ENCODE data around the gene OGFOD3.
A peak's percentile ranks its signal among the peaks of the same experiment; 100 is the strongest.

Gene OGFOD3

GRCh38 chr17:82450357-82451106, 32.1 kb upstream of the OGFOD3 start, which contains the start of gene CYBC1:
Gene CYBC1 (minus strand): TSS chr17:82450752. CDS start chr17:82449254, 1,498 bp downstream.
- no peaks in the 10 kb centered on the region for H3K27me3 ChIP-seq (ENCODE audit: insufficient read depth, poor library complexity, severe bottlenecking)
- peak within 1 kb of the TSS; percentile 60 for H3K4me3 ChIP-seq (ENCODE audit: severe bottlenecking)
- no peaks in the 10 kb centered on the region for H3K36me3 ChIP-seq (ENCODE audit: low read depth)
- H3K9me3 ChIP-seq (ENCODE audit: severe bottlenecking): no peaks in the 10 kb centered on the region
- TF ChIP-seq CTCF (IDR thresholded peaks at IDR 0.05; ENCODE audit: poor library complexity, severe bottlenecking): no peak
- H3K4me1 ChIP-seq (ENCODE audit: insufficient read depth, poor library complexity, severe bottlenecking): no peaks in the 10 kb centered on the region
- ATAC-seq (ENCODE audit: low read depth) (peak; percentile 91), DNase-seq (ENCODE audit: low spot score) (no peak)
- H3K27ac ChIP-seq (ENCODE audit: poor library complexity, severe bottlenecking): peak within 1 kb of the TSS; percentile 53

- ATAC-seq (ENCODE audit: low read depth): no peak
- no peak for DNase-seq (ENCODE audit: low spot score)
- Histone ChIP-seq H3K36me3 (ENCODE audit: low read depth) (no peaks in the 10 kb centered on the region), H3K27ac (ENCODE audit: poor library complexity, severe bottlenecking) (peak overlapping the region; percentile 53), H3K27me3 (ENCODE audit: insufficient read depth, poor library complexity, severe bottlenecking) (no peaks in the 10 kb centered on the region), H3K4me1 (ENCODE audit: insufficient read depth, poor library complexity, severe bottlenecking) (no peaks in the 10 kb centered on the region), H3K4me3 (ENCODE audit: severe bottlenecking) (peak overlapping the region; percentile 60), H3K9me3 (ENCODE audit: severe bottlenecking) (no peaks in the 10 kb centered on the region)
- TF ChIP-seq CTCF (IDR thresholded peaks at IDR 0.05; ENCODE audit: poor library complexity, severe bottlenecking): no peak
Measured at GRCh38 chr17:82449883-82450356, 31.5 kb upstream of the OGFOD3 start.

DNA sequence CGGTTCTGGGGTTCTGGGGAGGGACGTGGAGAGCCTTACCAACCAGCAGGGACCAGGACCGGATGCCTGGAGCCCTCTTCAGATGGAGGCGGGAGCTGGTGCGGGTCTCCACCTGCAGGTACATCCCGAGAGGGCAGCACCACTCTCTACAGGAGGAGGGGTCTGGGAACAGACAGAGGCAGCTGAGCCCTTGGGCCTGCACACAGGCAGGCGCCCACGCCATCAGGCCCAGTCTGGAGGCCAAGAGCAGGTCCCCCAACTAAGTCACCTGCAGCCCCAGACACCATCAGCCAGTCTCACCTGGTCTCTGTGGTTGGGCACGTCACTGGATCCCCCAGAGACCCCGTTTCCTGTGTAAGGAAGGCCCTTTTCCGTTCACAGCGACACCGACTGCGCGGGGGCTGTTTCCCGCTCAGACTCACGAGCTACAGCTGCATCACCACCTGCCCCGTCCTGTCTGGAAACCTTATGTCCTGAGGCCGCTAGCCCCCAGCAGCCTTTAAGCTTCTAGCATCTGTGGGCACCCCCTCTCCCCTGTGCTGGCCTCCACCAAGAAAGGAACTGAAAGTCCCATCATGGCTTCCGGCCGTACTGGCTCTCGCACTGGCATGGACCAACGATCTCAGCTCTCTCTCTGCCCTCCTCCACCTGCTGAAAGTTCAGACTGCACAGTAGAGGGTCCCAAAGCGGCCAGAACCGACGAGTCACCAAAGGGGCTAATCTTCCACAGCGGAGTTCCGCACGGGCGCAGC, 30.9 kb upstream of the OGFOD3 start:
- H3K4me3 ChIP-seq (ENCODE audit: severe bottlenecking): peak overlapping the region; percentile 60
- no peaks in the 10 kb centered on the region for H3K36me3 ChIP-seq (ENCODE audit: low read depth)
- no peak for ATAC-seq (ENCODE audit: low read depth)
- no peak for TF ChIP-seq CTCF (IDR thresholded peaks at IDR 0.05; ENCODE audit: poor library complexity, severe bottlenecking)
- H3K9me3 ChIP-seq (ENCODE audit: severe bottlenecking): no peaks in the 10 kb centered on the region
- no peak overlapping the region for H3K27ac ChIP-seq (ENCODE audit: poor library complexity, severe bottlenecking)
- no peaks in the 10 kb centered on the region for H3K27me3 ChIP-seq (ENCODE audit: insufficient read depth, poor library complexity, severe bottlenecking)
- no peaks in the 10 kb centered on the region for H3K4me1 ChIP-seq (ENCODE audit: insufficient read depth, poor library complexity, severe bottlenecking)
- no peak for DNase-seq (ENCODE audit: low spot score)

GRCh38 chr17:82447876-82448275, 29.5 kb upstream of the OGFOD3 start:
- H3K27ac ChIP-seq (ENCODE audit: poor library complexity, severe bottlenecking): no peak overlapping the region
- no peak overlapping the region for H3K4me3 ChIP-seq (ENCODE audit: severe bottlenecking)
- H3K9me3 ChIP-seq (ENCODE audit: severe bottlenecking): no peaks in the 10 kb centered on the region
- no peaks in the 10 kb centered on the region for H3K27me3 ChIP-seq (ENCODE audit: insufficient read depth, poor library complexity, severe bottlenecking)
- no peaks in the 10 kb centered on the region for H3K36me3 ChIP-seq (ENCODE audit: low read depth)
- no peaks in the 10 kb centered on the region for H3K4me1 ChIP-seq (ENCODE audit: insufficient read depth, poor library complexity, severe bottlenecking)
- DNase-seq (ENCODE audit: low spot score) (no peak), ATAC-seq (ENCODE audit: low read depth) (no peak)
- no peak for TF ChIP-seq CTCF (IDR thresholded peaks at IDR 0.05; ENCODE audit: poor library complexity, severe bottlenecking)
